Measurements from ENCODE around the gene ZBTB14. TPM values are rescaled to one million over a fixed set of nuclear protein-coding genes. Genes with fewer than 3 reads are reported as not detected.

Gene ZBTB14
- total RNA-seq, 4 donors from 2014 or later = 9.8 to 15.6 (median 11.2) TPM

GRCh38 chr18:5284808-5285207 is 10.7 kb downstream of the ZBTB14 start:
- Histone ChIP-seq H3K36me3 (peaks cover 0 to 5% (median 0%) of the 10 kb centered on the region in 4 donors), H3K27me3 (no peaks in the 10 kb centered on the region), H3K9me3 (peaks cover 0 to under 1% (median 0%) of the 10 kb centered on the region in 4 donors), H3K4me3 (no peak overlapping the region), H3K27ac (replicated peaks in 1 of 4) (no peak overlapping the region), H3K4me1 (no peaks in the 10 kb centered on the region)
- 77% methylated on average over 7 of the region's 7 CpGs for WGBS
- intact Hi-C loops (cut with DNase I) = no loop called here
- TF ChIP-seq CTCF (IDR thresholded peaks at IDR 0.05) (no peak), POLR2AphosphoS5 (IDR thresholded peaks at IDR 0.05) (no peak), POLR2A (IDR thresholded peaks at IDR 0.05; ENCODE audit: low read depth) (no peak), EP300 (IDR thresholded peaks at IDR 0.05) (no peak)
- DNase-seq (ENCODE audit: extremely low spot score) = no peak

GRCh38 chr18:5282770-5283169 is 12.8 kb downstream of the ZBTB14 start:
- no peak for TF ChIP-seq POLR2A (IDR thresholded peaks at IDR 0.05; ENCODE audit: low read depth)
- TF ChIP-seq CTCF (IDR thresholded peaks at IDR 0.05) = no peak
- no peak for TF ChIP-seq EP300 (IDR thresholded peaks at IDR 0.05)
- TF ChIP-seq POLR2AphosphoS5 (IDR thresholded peaks at IDR 0.05) = no peak
- no peaks in the 10 kb centered on the region for H3K27me3 ChIP-seq
- 100% methylated on average over 1 of the region's 1 CpG for WGBS
- H3K9me3 ChIP-seq = peaks cover 0 to 4% (median 0%) of the 10 kb centered on the region in 4 donors
- no peak overlapping the region for H3K4me3 ChIP-seq
- H3K27ac ChIP-seq (replicated peaks in 1 of 4) = no peak overlapping the region
- DNase-seq (ENCODE audit: extremely low spot score) = no peak
- intact Hi-C loops (cut with DNase I) = no loop called here
- H3K36me3 ChIP-seq = peaks cover 0 to 4% (median 0%) of the 10 kb centered on the region in 4 donors
- H3K4me1 ChIP-seq = no peaks in the 10 kb centered on the region

- 23% methylated on average over 3 of the region's 3 CpGs for WGBS
- DNase-seq (ENCODE audit: extremely low spot score) = no peak
- intact Hi-C loops (cut with DNase I) = no loop called here
- Histone ChIP-seq H3K27ac (replicated peaks in 1 of 4) (no peak overlapping the region), H3K27me3 (no peaks in the 10 kb centered on the region), H3K4me1 (no peaks in the 10 kb centered on the region), H3K4me3 (no peak overlapping the region), H3K36me3 (no peaks in the 10 kb centered on the region), H3K9me3 (peaks cover 0 to 4% (median 0%) of the 10 kb centered on the region in 4 donors)
- TF ChIP-seq POLR2AphosphoS5 (IDR thresholded peaks at IDR 0.05) (no peak), CTCF (IDR thresholded peaks at IDR 0.05) (no peak), EP300 (IDR thresholded peaks at IDR 0.05) (no peak), POLR2A (IDR thresholded peaks at IDR 0.05; ENCODE audit: low read depth) (no peak)
Measured at GRCh38 chr18:5276947-5277346, 18.6 kb downstream of the ZBTB14 start.

GRCh38 chr18:5275872-5276271 is 19.7 kb downstream of the ZBTB14 start:
- intact Hi-C loops (cut with DNase I) = no loop called here
- WGBS = 58% methylated on average over 1 of the region's 1 CpG

More at GRCh38 chr18:5275872-5276271, 19.7 kb downstream of the ZBTB14 start:
- no peaks in the 10 kb centered on the region for H3K36me3 ChIP-seq
- H3K4me3 ChIP-seq = no peak overlapping the region
- H3K4me1 ChIP-seq = no peaks in the 10 kb centered on the region
- no peak for DNase-seq (ENCODE audit: extremely low spot score)
- H3K9me3 ChIP-seq = peaks cover 0 to 4% (median 0%) of the 10 kb centered on the region in 4 donors
- TF ChIP-seq POLR2A (IDR thresholded peaks at IDR 0.05; ENCODE audit: low read depth) (no peak), CTCF (IDR thresholded peaks at IDR 0.05) (no peak), POLR2AphosphoS5 (IDR thresholded peaks at IDR 0.05) (no peak), EP300 (IDR thresholded peaks at IDR 0.05) (no peak)
- no peaks in the 10 kb centered on the region for H3K27me3 ChIP-seq
- H3K27ac ChIP-seq (replicated peaks in 1 of 4) = no peak overlapping the region
